T-cell (primary cell): ENCODE measurements around the gene SPATS2. TPM values are rescaled to one million over a fixed set of nuclear protein-coding genes. Genes with fewer than 3 reads are reported as not detected.
A peak's percentile ranks its signal among the peaks of the same experiment; 100 is the strongest.

Source experiments
- ATAC-seq, 4 experiments: fragments of 200-7000 bp in 3 of 4; fragments of 150-1000 bp in 1 of 4; cut with Tn5 transposase; replicated peaks in 1 of 4; 1 replicate in 3 of 4; 2 replicates in 1 of 4; pipeline ENCODE4 v1.10.0; 2021; ENCODE audit warnings: moderate library complexity in 3 of 4, mild to moderate bottlenecking in 2 of 4, moderate number of reproducible peaks in 1 of 4
- CTCF ChIA-PET, 2 donors: fragments of 300-600 bp; sonication (Branson Sonifier 250); formaldehyde crosslinking; loops; one replicate each; lab custom pipeline; 2022; ENCODE audit warnings: antibody characterized with exemption in 2 of 2; lab: Charles Lee
- POLR2A ChIA-PET, 2 donors: fragments of 300-600 bp; sonication (Branson Sonifier 250); formaldehyde crosslinking; loops; one replicate each; lab custom pipeline; 2022; ENCODE audit warnings: antibody characterized with exemption in 2 of 2; lab: Charles Lee
- DNase-seq, 35 experiments: peaks; one replicate each; pipeline versions ENCODE4 v3.0.0 to v3.0.0-alpha.2; 2013 to 2023
- H3K27ac ChIP-seq: one replicate; pipeline ENCODE4 v1.5.1; 2013; ENCODE audit warnings: low read length
- H3K27me3 ChIP-seq, 2 experiments: replicated peaks in 1 of 2; 1 replicate in 1 of 2; 2 replicates in 1 of 2; pipeline versions ENCODE4 v1.6.1 to v1.7.0; 2013; ENCODE audit warnings: low read length in 1 of 2, mixed read lengths in 1 of 2; ENCODE audit not compliant: control insufficient read depth in 2 of 2, insufficient read depth in 2 of 2; ENCODE audit errors: extremely low read depth in 1 of 2
- H3K36me3 ChIP-seq, 2 donors: 1 replicate in 1 of 2; 2 replicates in 1 of 2; pipeline versions ENCODE4 v1.6.1 to v1.7.0; 2013; ENCODE audit warnings: low read length in 1 of 2; ENCODE audit not compliant: control insufficient read depth in 2 of 2, insufficient read depth in 1 of 2; ENCODE audit errors: extremely low read depth in 1 of 2
- H3K4me1 ChIP-seq, 2 experiments: 1 replicate in 1 of 2; 2 replicates in 1 of 2; pipeline versions ENCODE4 v1.6.1 to v1.7.0; 2013; ENCODE audit warnings: low read length in 2 of 2, mixed read lengths in 1 of 2; ENCODE audit not compliant: insufficient read depth in 2 of 2, control insufficient read depth in 1 of 2; ENCODE audit errors: extremely low read depth in 1 of 2
- H3K4me3 ChIP-seq, 2 donors: 1 replicate in 1 of 2; 2 replicates in 1 of 2; pipeline versions ENCODE4 v1.5.1 to v1.7.0; 2013; ENCODE audit warnings: mild to moderate bottlenecking in 2 of 2, low read length in 1 of 2, moderate library complexity in 1 of 2; ENCODE audit not compliant: control insufficient read depth in 1 of 2; ENCODE audit errors: extremely low read depth in 1 of 2
- H3K9me3 ChIP-seq: 2 replicates; pipeline ENCODE4 v1.7.0; 2013
- H3K27ac Mint-ChIP-seq, 2 donors: one replicate each; pipeline ENCODE4 v1.8.0; 2020 to 2021; ENCODE audit warnings: mild to moderate bottlenecking in 2 of 2, mixed read lengths in 2 of 2
- H3K27me3 Mint-ChIP-seq, 2 donors: one replicate each; pipeline ENCODE4 v1.8.0; 2021 to 2022; ENCODE audit warnings: mixed read lengths in 2 of 2
- H3K36me3 Mint-ChIP-seq: one replicate; pipeline ENCODE4 v1.8.0; 2021; ENCODE audit warnings: mixed read lengths
- H3K4me1 Mint-ChIP-seq, 3 donors: one replicate each; pipeline ENCODE4 v1.8.0; 2020 to 2022; ENCODE audit warnings: mixed read lengths in 3 of 3, mild to moderate bottlenecking in 1 of 3
- H3K4me3 Mint-ChIP-seq, 3 donors: one replicate each; pipeline ENCODE4 v1.8.0; 2020 to 2022; ENCODE audit warnings: mild to moderate bottlenecking in 3 of 3, mixed read lengths in 3 of 3, moderate library complexity in 3 of 3
- H3K9me3 Mint-ChIP-seq, 3 donors: one replicate each; pipeline ENCODE4 v1.8.0; 2020 to 2022; ENCODE audit warnings: mixed read lengths in 3 of 3
- WGBS: methylation state at CpG from one replicate; pipeline ENCODE4 v1.1.5; 2013; ENCODE audit warnings: missing lambda C conversion rate; ENCODE audit not compliant: insufficient coverage; 5-methylcytosine and 5-hydroxymethylcytosine counted together
- total RNA-seq, 35 experiments: library from RNA in 6 of 35; stranded (reverse) in 6 of 35; fragments of 120-200 nt in 1 of 35; gene quantifications; one replicate each; pipeline versions ENCODE4 v1.2.1 to v1.2.4 and lab custom pipeline; 2013 to 2026

SPATS2 gene
- total RNA-seq, 5 donors from 2014 or later (not counting 1 experiment from before 2014, with no cell fraction given) = 5.4 to 11.4 (median 7.4) TPM

DNA sequence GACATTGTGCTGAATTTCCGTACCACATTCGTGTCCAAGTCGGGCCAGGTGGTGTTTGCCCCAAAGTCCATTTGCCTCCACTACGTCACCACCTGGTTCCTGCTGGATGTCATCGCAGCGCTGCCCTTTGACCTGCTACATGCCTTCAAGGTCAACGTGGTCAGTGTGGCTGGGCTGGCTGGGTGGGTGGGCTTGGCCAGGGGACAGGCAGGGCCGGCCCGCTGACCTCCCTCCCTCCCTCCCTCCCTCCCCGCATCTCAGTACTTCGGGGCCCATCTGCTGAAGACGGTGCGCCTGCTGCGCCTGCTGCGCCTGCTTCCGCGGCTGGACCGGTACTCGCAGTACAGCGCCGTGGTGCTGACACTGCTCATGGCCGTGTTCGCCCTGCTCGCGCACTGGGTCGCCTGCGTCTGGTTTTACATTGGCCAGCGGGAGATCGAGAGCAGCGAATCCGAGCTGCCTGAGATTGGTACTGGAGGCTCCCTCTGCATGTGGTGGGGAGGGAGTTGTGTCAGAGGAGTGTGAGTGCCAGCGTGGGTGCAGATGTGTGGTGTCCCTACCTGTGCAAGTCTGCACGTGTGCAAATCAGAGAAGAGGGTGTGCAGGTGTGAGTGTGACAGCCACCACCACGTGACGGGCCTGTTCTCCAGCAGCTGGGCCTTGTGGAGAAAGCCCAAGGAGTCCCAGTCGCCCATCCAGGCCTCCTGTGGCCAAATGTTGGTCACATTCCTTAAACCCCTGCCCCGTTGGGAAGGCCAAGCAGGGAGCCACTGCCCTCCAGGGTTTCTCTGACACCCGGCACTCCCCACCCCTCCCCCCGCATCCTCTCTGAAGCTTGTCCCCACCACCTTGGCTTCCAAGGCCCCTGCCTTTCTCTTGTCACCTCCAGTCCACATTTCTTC lies 176.9 kb downstream of the SPATS2 start:
- no peaks in the 10 kb centered on the region for H3K36me3 ChIP-seq
- Mint-ChIP-seq H3K36me3 (no peaks in the 10 kb centered on the region), H3K27me3 (peaks cover 0 to 27% of the 10 kb centered on the region in 2 donors), H3K4me1 (peaks cover 29 to 37% (median 32%) of the 10 kb centered on the region in 3 donors), H3K4me3 (no peak overlapping the region), H3K9me3 (no peaks in the 10 kb centered on the region), H3K27ac (no peak overlapping the region)
- 78% methylated on average over 29 of the region's 39 CpGs for WGBS
- peaks cover 0 to 46% of the 10 kb centered on the region in 2 experiments for H3K27me3 ChIP-seq
- H3K4me3 ChIP-seq = no peak overlapping the region
- DNase-seq = no peak
- CTCF ChIA-PET = interaction anchor here in 1 of 2 donors (0.6 to 0.7 kb wide), 2 partner anchors 247 to 1745 kb away, joined by 3 to 4 read pairs; no protein-coding TSS in a partner anchor
- POLR2A ChIA-PET = no interaction called here
- H3K27ac ChIP-seq = no peak overlapping the region
- no peak for ATAC-seq
- no peaks in the 10 kb centered on the region for H3K9me3 ChIP-seq
- H3K4me1 ChIP-seq = peaks cover 7 to 37% of the 10 kb centered on the region in 2 experiments

GRCh38 chr12:49545815-49546214 lies 178.6 kb downstream of the SPATS2 start:
- WGBS = 78% methylated on average over 2 of the region's 4 CpGs
- CTCF ChIA-PET = interaction anchor here in 1 of 2 donors (0.6 kb wide), 2 partner anchors 77 to 213 kb away, joined by 5 to 6 read pairs; no protein-coding TSS in a partner anchor
- Mint-ChIP-seq H3K27ac (no peak overlapping the region), H3K4me1 (peaks cover 19 to 23% (median 20%) of the 10 kb centered on the region in 3 donors), H3K36me3 (no peaks in the 10 kb centered on the region), H3K4me3 (no peak overlapping the region), H3K9me3 (no peaks in the 10 kb centered on the region), H3K27me3 (peaks cover 0 to 27% of the 10 kb centered on the region in 2 donors)
- Histone ChIP-seq H3K9me3 (no peaks in the 10 kb centered on the region), H3K27ac (no peak overlapping the region), H3K36me3 (no peaks in the 10 kb centered on the region), H3K27me3 (peaks cover 0 to 48% of the 10 kb centered on the region in 2 experiments), H3K4me1 (peaks cover 2 to 29% of the 10 kb centered on the region in 2 experiments), H3K4me3 (no peak overlapping the region)
- POLR2A ChIA-PET = interaction anchor here (0.5 to 0.6 kb wide), 3 partner anchors 29 to 221 kb away, joined by 3 to 6 read pairs (median 3); no protein-coding TSS in a partner anchor
- ATAC-seq (no peak), DNase-seq (no peak)

DNA sequence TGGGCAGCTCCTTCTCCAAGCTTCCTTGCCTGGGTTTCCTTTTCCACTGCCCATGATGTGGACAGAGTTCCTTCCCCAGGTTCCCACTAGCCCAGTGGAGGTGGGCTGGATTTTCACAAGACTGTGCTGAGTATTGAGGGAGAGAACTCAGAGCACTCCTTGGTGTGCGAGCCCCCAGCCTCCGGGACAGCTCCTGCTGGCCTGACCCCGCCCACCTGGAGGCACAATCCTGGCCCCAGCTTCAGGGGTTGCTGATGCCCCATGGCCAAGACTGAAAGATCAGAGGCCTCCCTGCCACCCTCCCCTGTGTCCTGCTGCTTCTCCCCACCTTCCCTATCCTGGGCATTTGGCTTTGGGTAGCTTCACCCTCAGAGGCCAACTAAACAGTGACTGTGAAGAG lies 179.2 kb downstream of the SPATS2 start:
- ChIA-PET POLR2A (interaction anchor here (0.5 to 0.6 kb wide), 2 partner anchors 30 to 78 kb away, joined by 3 to 6 read pairs; no protein-coding TSS in a partner anchor), CTCF (interaction anchor here in 1 of 2 donors (0.6 kb wide), 2 partner anchors 78 to 212 kb away, joined by 5 to 6 read pairs; no protein-coding TSS in a partner anchor)
- Mint-ChIP-seq H3K4me3 (no peak overlapping the region), H3K4me1 (peaks cover 15 to 17% (median 15%) of the 10 kb centered on the region in 3 donors), H3K9me3 (no peaks in the 10 kb centered on the region), H3K27me3 (peaks cover 0 to 30% of the 10 kb centered on the region in 2 donors), H3K27ac (no peak overlapping the region), H3K36me3 (no peaks in the 10 kb centered on the region)
- 71% methylated on average over 3 of the region's 3 CpGs for WGBS
- H3K27me3 ChIP-seq = peaks cover 0 to 55% of the 10 kb centered on the region in 2 experiments
- ATAC-seq (no peak), DNase-seq (no peak)
- H3K4me3 ChIP-seq = no peak overlapping the region
- H3K27ac ChIP-seq = no peak overlapping the region
- no peaks in the 10 kb centered on the region for H3K9me3 ChIP-seq
- H3K4me1 ChIP-seq = peaks cover 2 to 29% of the 10 kb centered on the region in 2 experiments
- no peaks in the 10 kb centered on the region for H3K36me3 ChIP-seq

DNA sequence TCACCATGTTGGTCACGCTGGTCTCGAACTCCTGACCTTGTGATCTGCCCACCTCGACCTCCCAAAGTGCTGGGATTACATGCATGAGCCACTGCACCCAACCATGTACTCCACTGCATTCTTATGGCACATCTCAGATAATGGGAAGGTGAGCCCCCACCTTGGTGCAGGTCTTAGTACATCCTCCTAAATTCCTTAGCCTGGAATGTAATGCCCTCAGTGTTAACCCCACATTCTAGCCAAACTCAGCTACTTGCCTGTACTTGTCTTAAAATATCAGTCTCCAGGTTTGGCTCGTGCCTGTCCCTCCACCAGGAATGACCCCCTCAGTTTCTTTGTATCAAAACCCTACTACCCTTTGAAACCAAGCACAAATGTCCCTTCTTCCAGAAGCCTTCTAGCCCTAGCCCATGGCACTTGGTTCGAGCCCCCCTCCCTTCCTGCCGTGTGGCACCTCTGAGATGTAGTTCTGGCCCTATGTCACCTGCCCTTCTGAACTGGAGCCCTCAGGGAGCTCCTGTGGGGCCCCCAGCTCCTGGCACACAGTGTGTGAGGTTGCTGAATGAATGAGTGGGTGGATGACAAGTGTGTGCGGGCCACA lies 179.9 kb downstream of the SPATS2 start:
- Histone ChIP-seq H3K4me1 (peaks cover 2 to 26% of the 10 kb centered on the region in 2 experiments), H3K36me3 (no peaks in the 10 kb centered on the region), H3K4me3 (no peak overlapping the region), H3K9me3 (no peaks in the 10 kb centered on the region), H3K27ac (no peak overlapping the region), H3K27me3 (peaks cover 0 to 57% of the 10 kb centered on the region in 2 experiments)
- Mint-ChIP-seq H3K4me1 (peaks cover 14 to 15% (median 15%) of the 10 kb centered on the region in 3 donors), H3K36me3 (no peaks in the 10 kb centered on the region), H3K27me3 (peaks cover 0 to 30% of the 10 kb centered on the region in 2 donors), H3K4me3 (peak overlapping the region in 1 of 3 donors; percentile 12), H3K9me3 (no peaks in the 10 kb centered on the region), H3K27ac (no peak overlapping the region)
- DNase-seq = no peak
- 70% methylated on average over 2 of the region's 7 CpGs for WGBS
- ChIA-PET POLR2A (no interaction called here), CTCF (interaction anchor here in 1 of 2 donors (0.7 kb wide), 1 partner anchor 1962 kb away, joined by 5 read pairs; no protein-coding TSS in a partner anchor)
- no peak for ATAC-seq

DNA sequence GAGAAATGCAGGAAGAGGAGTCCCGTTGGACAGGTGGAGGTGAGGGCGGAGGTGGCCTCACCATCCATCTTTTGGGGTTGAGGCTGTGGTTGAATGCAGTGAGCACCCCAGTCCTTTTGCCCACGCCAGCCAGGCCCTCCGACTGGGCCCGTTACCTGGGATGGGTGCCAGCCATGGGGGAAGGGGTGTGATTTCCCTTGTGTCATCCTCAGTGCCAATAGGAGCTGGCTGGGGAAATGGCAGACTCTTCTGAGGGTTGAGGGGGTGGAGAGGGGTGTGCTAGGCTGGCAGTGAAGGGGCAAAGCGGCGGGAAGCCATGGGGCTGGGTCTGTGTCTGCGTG lies 181.2 kb downstream of the SPATS2 start:
- Mint-ChIP-seq H3K27ac (peak overlapping the region in 1 of 2 donors; percentile 79), H3K9me3 (no peaks in the 10 kb centered on the region), H3K4me1 (peaks cover 7 to 15% (median 9%) of the 10 kb centered on the region in 3 donors), H3K27me3 (peaks cover 0 to 30% of the 10 kb centered on the region in 2 donors), H3K4me3 (peak overlapping the region; percentile 74 to 76 (median 75)), H3K36me3 (no peaks in the 10 kb centered on the region)
- Histone ChIP-seq H3K27me3 (peaks cover 0 to 57% of the 10 kb centered on the region in 2 experiments), H3K9me3 (no peaks in the 10 kb centered on the region), H3K36me3 (no peaks in the 10 kb centered on the region), H3K4me1 (peaks cover 2 to 21% of the 10 kb centered on the region in 2 experiments), H3K27ac (no peak overlapping the region), H3K4me3 (peak overlapping the region; percentile 39 to 64)
- ATAC-seq (no peak), DNase-seq (no peak)
- ChIA-PET POLR2A (no interaction called here), CTCF (no interaction called here)
- WGBS = 76% methylated on average over 4 of the region's 8 CpGs
